Breast epithelium (tissue), 4 donors: Measurements from ENCODE around the gene NLRP1. TPM values are rescaled to one million over a fixed set of nuclear protein-coding genes. Genes with fewer than 3 reads are reported as not detected.
A peak's percentile ranks its signal among the peaks of the same experiment; 100 is the strongest.

Source experiments
- DNase-seq, 2 donors: peaks; one replicate each; pipeline ENCODE4 v3.0.0-alpha.2; 2019; ENCODE audit warnings: low spot score in 2 of 2
- H3K27ac ChIP-seq, 2 donors: fragments of 200-600 bp; sonication (generic) in 1 of 2; one replicate each; pipeline ENCODE4 v1.5.1; 2016 to 2019; ENCODE audit warnings: mild to moderate bottlenecking in 1 of 2
- H3K27me3 ChIP-seq, 2 donors: fragments of 200-600 bp; sonication (generic) in 1 of 2; one replicate each; pipeline versions ENCODE4 v1.5.1 to v1.6.0; 2017 to 2019; ENCODE audit warnings: control low read depth in 1 of 2, mild to moderate bottlenecking in 1 of 2
- H3K36me3 ChIP-seq: fragments of 200-600 bp; one replicate; pipeline ENCODE4 v1.5.1; 2019
- H3K4me1 ChIP-seq, 2 donors: fragments of 200-600 bp; sonication (generic); one replicate each; pipeline ENCODE4 v1.5.1; 2016 to 2019; ENCODE audit warnings: control low read depth in 1 of 2
- H3K4me3 ChIP-seq, 3 donors: fragments of 200-600 bp; sonication (generic); 1 replicate in 2 of 3; 2 replicates in 1 of 3; pipeline ENCODE4 v1.5.1; 2016 to 2019; ENCODE audit warnings: mild to moderate bottlenecking in 3 of 3, moderate library complexity in 2 of 3
- H3K9me3 ChIP-seq, 2 donors: fragments of 200-600 bp; sonication (generic) in 1 of 2; one replicate each; pipeline ENCODE4 v1.5.1; 2016 to 2019; ENCODE audit warnings: control low read depth in 1 of 2
- POLR2A ChIP-seq: fragments of 450-650 bp; IDR thresholded peaks from one replicate; pipeline ENCODE4 v1.6.1; 2016; ENCODE audit warnings: antibody characterized with exemption, mild to moderate bottlenecking, moderate library complexity
- POLR2AphosphoS5 ChIP-seq, 3 donors: sonication (generic); formaldehyde crosslinking; IDR thresholded peaks; one replicate each; pipeline ENCODE4 v1.6.1; 2017; ENCODE audit warnings: antibody characterized with exemption in 3 of 3
- intact Hi-C: fragments of 100-400 bp; cut with DNase I; formaldehyde crosslinking; loops from one replicate; pipeline ENCODE4 v1.15.1; 2023; ENCODE audit warnings: low total_unique reads
- total RNA-seq, 3 donors: library from RNA; depleted of rRNA; stranded (reverse); fragments of >200 nt; gene quantifications; one replicate each; pipeline ENCODE4 v1.1.0, GENCODE V29; 2016
- TF ChIP-seq, protein P1 (sequence below), 3 donors: fragments of 450-650 bp; IDR thresholded peaks; one replicate each; pipeline ENCODE4 v1.5.1; 2016 to 2017; ENCODE audit warnings: antibody characterized with exemption in 3 of 3, mild to moderate bottlenecking in 3 of 3, moderate library complexity in 3 of 3

Gene NLRP1
- total RNA-seq, 3 donors from 2014 or later, result 27.4 to 35.1 (median 29.6) TPM

DNA sequence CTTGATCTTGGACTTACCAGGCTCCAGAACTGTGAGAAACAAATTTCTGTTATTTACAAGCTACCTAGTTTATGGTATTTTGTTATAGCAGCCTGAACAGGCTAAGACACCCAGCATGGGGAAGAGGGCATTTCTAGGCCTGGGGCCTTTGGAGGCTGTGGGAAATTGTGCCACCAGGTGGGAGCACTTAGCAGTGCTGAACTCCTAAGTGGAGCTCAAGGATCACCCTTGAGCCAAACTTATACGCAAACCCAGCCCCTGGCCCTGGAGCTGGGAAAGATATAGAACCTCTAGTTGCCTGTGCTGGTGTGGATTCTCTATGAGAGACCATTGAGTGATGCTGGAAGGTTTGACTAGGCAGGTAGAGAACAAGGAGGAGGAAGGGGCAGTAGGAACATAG, 61.8 kb downstream of the NLRP1 start:
- H3K4me1 ChIP-seq, result no peaks in the 10 kb centered on the region
- DNase-seq, result no peak
- intact Hi-C loops, result no loop called here
- H3K27me3 ChIP-seq, result no peaks in the 10 kb centered on the region
- no peaks in the 10 kb centered on the region for H3K36me3 ChIP-seq
- H3K4me3 ChIP-seq, result no peak overlapping the region
- H3K27ac ChIP-seq, result no peak overlapping the region
- TF ChIP-seq, protein P1, sequence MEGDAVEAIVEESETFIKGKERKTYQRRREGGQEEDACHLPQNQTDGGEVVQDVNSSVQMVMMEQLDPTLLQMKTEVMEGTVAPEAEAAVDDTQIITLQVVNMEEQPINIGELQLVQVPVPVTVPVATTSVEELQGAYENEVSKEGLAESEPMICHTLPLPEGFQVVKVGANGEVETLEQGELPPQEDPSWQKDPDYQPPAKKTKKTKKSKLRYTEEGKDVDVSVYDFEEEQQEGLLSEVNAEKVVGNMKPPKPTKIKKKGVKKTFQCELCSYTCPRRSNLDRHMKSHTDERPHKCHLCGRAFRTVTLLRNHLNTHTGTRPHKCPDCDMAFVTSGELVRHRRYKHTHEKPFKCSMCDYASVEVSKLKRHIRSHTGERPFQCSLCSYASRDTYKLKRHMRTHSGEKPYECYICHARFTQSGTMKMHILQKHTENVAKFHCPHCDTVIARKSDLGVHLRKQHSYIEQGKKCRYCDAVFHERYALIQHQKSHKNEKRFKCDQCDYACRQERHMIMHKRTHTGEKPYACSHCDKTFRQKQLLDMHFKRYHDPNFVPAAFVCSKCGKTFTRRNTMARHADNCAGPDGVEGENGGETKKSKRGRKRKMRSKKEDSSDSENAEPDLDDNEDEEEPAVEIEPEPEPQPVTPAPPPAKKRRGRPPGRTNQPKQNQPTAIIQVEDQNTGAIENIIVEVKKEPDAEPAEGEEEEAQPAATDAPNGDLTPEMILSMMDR (IDR thresholded peaks at IDR 0.05), result no peak
- no peak for TF ChIP-seq POLR2A
- no peak for TF ChIP-seq POLR2AphosphoS5 (IDR thresholded peaks at IDR 0.05)
- H3K9me3 ChIP-seq, result no peaks in the 10 kb centered on the region

DNA sequence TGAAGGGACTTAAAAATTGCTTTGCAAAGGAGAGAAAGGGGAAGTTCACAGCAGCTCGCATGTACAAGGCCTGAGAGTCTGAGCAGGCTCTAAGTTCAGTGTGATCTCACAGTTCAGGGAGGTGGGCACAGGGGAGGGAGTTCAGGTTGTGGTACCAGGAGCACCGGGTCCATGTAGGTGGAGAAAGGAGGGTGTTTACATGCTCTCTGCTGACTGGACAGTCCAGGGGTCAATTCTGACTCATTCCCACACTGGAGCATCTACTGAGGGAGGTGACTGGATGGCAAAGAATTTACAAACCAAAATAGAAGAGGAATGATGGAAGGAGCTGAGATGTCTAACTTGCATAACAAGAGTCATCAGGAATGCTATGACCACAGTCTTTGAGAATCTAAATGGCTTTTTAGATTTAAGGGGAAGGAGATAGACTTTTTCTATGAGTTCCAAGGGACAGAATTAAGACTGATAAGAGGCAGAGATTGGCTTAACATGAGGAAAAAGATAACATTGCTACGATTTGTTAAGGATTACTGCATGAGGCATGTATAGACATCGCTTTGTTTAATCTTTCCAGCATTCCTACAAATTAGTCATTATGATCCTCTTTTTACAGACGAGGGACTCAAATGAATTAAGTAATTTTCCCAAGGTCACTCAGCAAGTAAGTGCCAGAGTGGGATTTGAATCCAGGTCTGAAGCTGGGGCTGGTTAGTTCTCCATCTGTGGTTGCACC, 68.1 kb downstream of the NLRP1 start:
- intact Hi-C loops, result no loop called here
- no peak overlapping the region for H3K27ac ChIP-seq
- no peaks in the 10 kb centered on the region for H3K4me1 ChIP-seq
- TF ChIP-seq POLR2AphosphoS5 (IDR thresholded peaks at IDR 0.05), result no peak
- no peak for TF ChIP-seq POLR2A
- TF ChIP-seq, protein P1 (IDR thresholded peaks at IDR 0.05), result no peak
- H3K4me3 ChIP-seq, result no peak overlapping the region
- no peak for DNase-seq
- no peaks in the 10 kb centered on the region for H3K36me3 ChIP-seq
- no peaks in the 10 kb centered on the region for H3K9me3 ChIP-seq
- H3K27me3 ChIP-seq, result no peaks in the 10 kb centered on the region

DNA sequence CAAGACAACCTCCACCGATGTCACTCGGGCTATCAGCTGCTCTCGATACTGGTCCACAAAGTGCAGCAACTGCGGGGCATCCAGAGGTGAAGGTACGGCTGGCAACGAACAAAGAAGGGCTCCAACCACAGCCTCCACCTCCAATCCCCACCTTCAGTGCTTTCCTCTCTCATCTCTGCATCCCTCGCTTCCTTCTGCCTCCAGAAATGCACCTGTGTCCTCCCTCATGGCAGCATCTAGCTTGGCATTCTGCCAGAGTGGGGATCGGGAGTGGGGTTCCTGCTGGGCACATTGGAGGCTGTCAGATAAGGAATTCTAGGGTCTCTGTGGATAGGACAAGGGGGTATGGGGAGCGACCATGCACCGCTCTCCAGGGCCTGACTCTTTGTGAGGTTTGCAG, 69.3 kb downstream of the NLRP1 start:
- Histone ChIP-seq H3K9me3 (no peaks in the 10 kb centered on the region), H3K27me3 (no peaks in the 10 kb centered on the region), H3K36me3 (no peaks in the 10 kb centered on the region), H3K27ac (no peak overlapping the region), H3K4me1 (no peaks in the 10 kb centered on the region), H3K4me3 (no peak overlapping the region)
- intact Hi-C loops, result no loop called here
- DNase-seq, result no peak
- TF ChIP-seq POLR2AphosphoS5 (IDR thresholded peaks at IDR 0.05) (no peak), POLR2A (no peak)
- TF ChIP-seq, protein P1 (IDR thresholded peaks at IDR 0.05), result no peak

DNA sequence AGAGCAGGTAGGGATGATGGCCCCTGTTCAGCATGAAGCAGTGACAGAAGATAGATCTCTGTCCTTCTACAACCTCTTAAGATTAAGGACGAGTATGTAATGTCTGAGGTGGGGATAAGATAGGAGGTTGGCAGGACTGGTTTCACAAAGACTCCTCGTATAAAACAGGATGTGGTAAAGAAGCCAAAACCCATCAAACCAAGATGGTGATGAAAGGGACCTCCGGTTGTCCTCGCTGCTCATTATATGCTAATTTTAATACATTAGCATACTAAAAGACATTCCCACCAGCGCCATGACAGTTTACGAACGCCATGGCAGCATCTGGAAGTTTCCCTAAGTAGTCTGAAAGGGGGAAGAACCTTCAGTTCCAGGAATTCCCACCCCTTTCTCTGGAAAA, 70.7 kb downstream of the NLRP1 start:
- Histone ChIP-seq H3K27me3 (no peaks in the 10 kb centered on the region), H3K4me1 (no peaks in the 10 kb centered on the region), H3K9me3 (no peaks in the 10 kb centered on the region), H3K4me3 (no peak overlapping the region), H3K27ac (no peak overlapping the region), H3K36me3 (no peaks in the 10 kb centered on the region)
- TF ChIP-seq, protein P1 (IDR thresholded peaks at IDR 0.05), result no peak
- TF ChIP-seq POLR2AphosphoS5 (IDR thresholded peaks at IDR 0.05) (no peak), POLR2A (no peak)
- DNase-seq, result no peak
- intact Hi-C loops, result no loop called here

DNA sequence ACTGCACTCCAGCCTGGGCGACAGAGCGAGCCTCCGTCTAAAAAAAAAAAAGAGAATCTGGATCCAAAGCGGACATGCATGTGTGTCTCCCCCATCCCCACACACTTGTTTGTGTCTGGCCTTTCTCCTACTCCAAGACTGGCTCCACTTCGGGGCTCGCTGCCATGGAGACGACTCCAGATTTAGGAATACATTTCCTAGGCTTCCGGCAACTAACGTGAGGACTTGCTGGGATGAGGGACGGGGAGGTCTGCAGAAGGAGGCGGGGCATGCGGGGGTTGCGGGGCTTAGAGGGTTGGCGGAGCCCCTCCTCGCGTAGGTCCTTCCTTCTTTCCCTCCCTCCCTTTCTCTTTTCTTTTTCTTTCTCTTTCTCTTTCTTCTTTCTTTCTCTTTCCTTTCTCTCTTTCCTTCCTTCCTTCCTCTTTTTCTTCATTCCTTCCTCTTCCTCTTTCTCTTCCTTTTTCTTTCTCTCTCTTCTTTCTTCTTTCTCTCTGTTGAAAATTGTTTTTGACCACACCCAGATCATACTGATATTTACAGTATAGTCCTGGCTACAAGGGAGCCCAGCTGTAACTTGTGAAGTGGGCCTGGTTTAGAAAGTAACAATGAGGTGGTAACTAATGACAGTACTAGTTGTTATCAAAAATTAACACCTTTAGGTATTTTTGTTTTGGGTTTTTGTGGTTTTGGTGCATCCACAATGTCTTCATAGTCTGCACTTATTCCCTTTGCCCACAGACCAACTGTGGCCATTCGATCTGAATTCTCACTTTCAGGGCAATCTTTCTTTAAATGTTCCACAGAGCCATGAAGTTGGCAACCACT, 72.7 kb downstream of the NLRP1 start:
- Histone ChIP-seq H3K4me3 (no peak overlapping the region), H3K27ac (no peak overlapping the region), H3K9me3 (no peaks in the 10 kb centered on the region), H3K27me3 (no peaks in the 10 kb centered on the region), H3K36me3 (no peaks in the 10 kb centered on the region), H3K4me1 (no peaks in the 10 kb centered on the region)
- DNase-seq, result peak in 1 of 2 donors; percentile 22
- intact Hi-C loops, result no loop called here
- TF ChIP-seq POLR2AphosphoS5 (IDR thresholded peaks at IDR 0.05), result no peak
- TF ChIP-seq, protein P1 (IDR thresholded peaks at IDR 0.05), result no peak
- no peak for TF ChIP-seq POLR2A
